ELF-1 (cell line): ENCODE data around the gene RALGPS1.

Experiments
- DNase-seq: peaks from one replicate; pipeline ENCODE4 v3.0.0-alpha.2; 2016; ENCODE audit warnings: low read depth, low spot score

The RALGPS1 gene

GRCh38 chr9:127185931-127186781, 271.6 kb downstream of the RALGPS1 start:
- no peak for DNase-seq

- no peak for DNase-seq
Measured at GRCh38 chr9:127186806-127187205, 272.2 kb downstream of the RALGPS1 start.

GRCh38 chr9:127187231-127187956, 272.8 kb downstream of the RALGPS1 start:
- DNase-seq = peak; percentile 44

GRCh38 chr9:127188396-127188795, 273.8 kb downstream of the RALGPS1 start:
- no peak for DNase-seq

GRCh38 chr9:127189628-127190027, 275.0 kb downstream of the RALGPS1 start:
- no peak for DNase-seq

GRCh38 chr9:127192744-127193143, 278.2 kb downstream of the RALGPS1 start:
- DNase-seq = no peak

- DNase-seq = no peak
Measured at GRCh38 chr9:127193483-127193882, 278.9 kb downstream of the RALGPS1 start.

GRCh38 chr9:127194881-127195713, 280.5 kb downstream of the RALGPS1 start:
- peak; percentile 58 for DNase-seq

- DNase-seq = no peak
Measured at GRCh38 chr9:127195976-127196825, 281.6 kb downstream of the RALGPS1 start.

- DNase-seq = no peak
Measured at GRCh38 chr9:127196826-127197145, 282.2 kb downstream of the RALGPS1 start.

- no peak for DNase-seq
Measured at GRCh38 chr9:127197186-127197860, 282.7 kb downstream of the RALGPS1 start.

- no peak for DNase-seq
Measured at GRCh38 chr9:127197861-127198430, 283.4 kb downstream of the RALGPS1 start.

GRCh38 chr9:127198587-127198986, 284.0 kb downstream of the RALGPS1 start:
- DNase-seq = no peak

GRCh38 chr9:127199001-127199791, 284.6 kb downstream of the RALGPS1 start:
- peak; percentile 95 for DNase-seq

- DNase-seq = no peak
Measured at GRCh38 chr9:127200106-127200862, 285.7 kb downstream of the RALGPS1 start.

GRCh38 chr9:127201071-127201541, 286.5 kb downstream of the RALGPS1 start:
- DNase-seq = no peak

- DNase-seq = no peak
Measured at GRCh38 chr9:127201731-127202130, 287.1 kb downstream of the RALGPS1 start.

- no peak for DNase-seq
Measured at GRCh38 chr9:127202461-127203169, 288.0 kb downstream of the RALGPS1 start.
